Esophagus squamous epithelium (tissue), 4 donors: ENCODE data around the gene SIM1.

Source experiments
- POLR2A ChIP-seq, 4 donors: fragments of 450-650 bp; IDR thresholded peaks; one replicate each; pipeline ENCODE4 v1.6.1; 2017; ENCODE audit warnings: antibody characterized with exemption in 4 of 4, mild to moderate bottlenecking in 4 of 4, moderate library complexity in 3 of 4
- TF ChIP-seq, protein P1 (sequence below), 6 experiments: fragments of 450-650 bp in 4 of 6; fragments of 200-600 bp in 2 of 6; sonication (generic) in 2 of 6; IDR thresholded peaks; one replicate each; pipeline ENCODE4 v1.5.1; 2016 to 2019; ENCODE audit warnings: antibody characterized with exemption in 6 of 6, mild to moderate bottlenecking in 4 of 6, moderate library complexity in 4 of 6

DNA sequence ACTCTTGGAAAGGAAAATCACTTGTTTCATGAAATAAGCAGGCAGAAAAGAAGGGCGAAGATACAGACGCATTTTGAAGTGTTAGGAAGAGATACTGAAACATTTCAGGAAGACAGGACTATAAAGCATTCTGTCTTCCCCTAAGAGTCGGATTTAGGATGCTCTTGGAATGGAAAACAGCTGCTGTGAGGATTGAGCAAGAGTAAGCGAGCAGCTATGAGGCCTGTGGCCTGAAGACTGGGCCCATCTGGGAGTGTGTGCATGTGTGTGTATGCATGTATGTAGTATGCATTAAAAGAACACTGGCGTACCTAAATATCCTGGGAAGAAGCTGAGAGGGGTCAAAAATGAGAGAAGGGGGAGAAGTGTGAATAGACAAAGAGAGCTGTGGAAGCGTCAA lies 83.6 kb downstream of the SIM1 start:
- TF ChIP-seq, protein P1, sequence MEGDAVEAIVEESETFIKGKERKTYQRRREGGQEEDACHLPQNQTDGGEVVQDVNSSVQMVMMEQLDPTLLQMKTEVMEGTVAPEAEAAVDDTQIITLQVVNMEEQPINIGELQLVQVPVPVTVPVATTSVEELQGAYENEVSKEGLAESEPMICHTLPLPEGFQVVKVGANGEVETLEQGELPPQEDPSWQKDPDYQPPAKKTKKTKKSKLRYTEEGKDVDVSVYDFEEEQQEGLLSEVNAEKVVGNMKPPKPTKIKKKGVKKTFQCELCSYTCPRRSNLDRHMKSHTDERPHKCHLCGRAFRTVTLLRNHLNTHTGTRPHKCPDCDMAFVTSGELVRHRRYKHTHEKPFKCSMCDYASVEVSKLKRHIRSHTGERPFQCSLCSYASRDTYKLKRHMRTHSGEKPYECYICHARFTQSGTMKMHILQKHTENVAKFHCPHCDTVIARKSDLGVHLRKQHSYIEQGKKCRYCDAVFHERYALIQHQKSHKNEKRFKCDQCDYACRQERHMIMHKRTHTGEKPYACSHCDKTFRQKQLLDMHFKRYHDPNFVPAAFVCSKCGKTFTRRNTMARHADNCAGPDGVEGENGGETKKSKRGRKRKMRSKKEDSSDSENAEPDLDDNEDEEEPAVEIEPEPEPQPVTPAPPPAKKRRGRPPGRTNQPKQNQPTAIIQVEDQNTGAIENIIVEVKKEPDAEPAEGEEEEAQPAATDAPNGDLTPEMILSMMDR (IDR thresholded peaks at IDR 0.05): no peak
- no peak for TF ChIP-seq POLR2A (IDR thresholded peaks at IDR 0.05)
